Fibroblast of lung (primary cell): ENCODE results near the gene TENM4. TPM values are rescaled to one million over a fixed set of nuclear protein-coding genes. Genes with fewer than 3 reads are reported as not detected.

Source experiments
- DNase-seq, 2 donors: peaks; one replicate each; pipeline versions ENCODE4 v3.0.0 to v3.0.0-alpha.2; 2010; ENCODE audit warnings: low read depth in 2 of 2
- H2AFZ ChIP-seq: 2 replicates; pipeline ENCODE4 v1.5.1; 2012; ENCODE audit warnings: low read length, control low read depth, inconsistent platforms
- H3K27ac ChIP-seq: 2 replicates; pipeline ENCODE4 v1.5.1; 2011; ENCODE audit warnings: low read length, control low read depth; ENCODE audit not compliant: insufficient read depth
- H3K27me3 ChIP-seq: 2 replicates; pipeline ENCODE4 v1.5.1; 2011; ENCODE audit warnings: mild to moderate bottlenecking, low read length; ENCODE audit not compliant: control insufficient read depth, insufficient read depth
- H3K36me3 ChIP-seq: 2 replicates; pipeline ENCODE4 v1.5.1; 2011; ENCODE audit warnings: low read length; ENCODE audit not compliant: control insufficient read depth, insufficient read depth
- H3K4me1 ChIP-seq: 2 replicates; pipeline ENCODE4 v1.5.1; 2011; ENCODE audit warnings: low read length; ENCODE audit not compliant: control insufficient read depth, insufficient read depth; ENCODE audit errors: extremely low read depth
- H3K4me2 ChIP-seq: 2 replicates; pipeline ENCODE4 v1.5.1; 2011; ENCODE audit warnings: low read length, control low read depth; ENCODE audit not compliant: insufficient read depth; ENCODE audit errors: extremely low read depth
- H3K4me3 ChIP-seq, 4 experiments: fragments of 200-600 bp in 1 of 4; sonication (generic) in 1 of 4; replicated peaks in 1 of 4; 2 replicates each; pipeline ENCODE4 v1.5.1; 2011 to 2016; ENCODE audit warnings: low read length in 4 of 4, low read depth in 3 of 4, mild to moderate bottlenecking in 3 of 4, control low read depth in 2 of 4, inconsistent platforms in 1 of 4, mixed read lengths in 1 of 4; ENCODE audit not compliant: insufficient read depth in 1 of 4; ENCODE audit errors: control extremely low read depth in 1 of 4
- H3K79me2 ChIP-seq: 2 replicates; pipeline ENCODE4 v1.5.1; 2012; ENCODE audit warnings: mild to moderate bottlenecking, low read length, inconsistent platforms; ENCODE audit not compliant: control insufficient read depth, insufficient read depth
- H3K9ac ChIP-seq: 2 replicates; pipeline ENCODE4 v1.5.1; 2011; ENCODE audit warnings: mild to moderate bottlenecking, low read length, control low read depth; ENCODE audit not compliant: insufficient read depth
- H3K9me3 ChIP-seq: 2 replicates; pipeline ENCODE4 v1.5.1; 2012; ENCODE audit warnings: low read depth, low read length; ENCODE audit not compliant: control insufficient read depth, insufficient read depth
- H4K20me1 ChIP-seq: 2 replicates; pipeline ENCODE4 v1.5.1; 2011; ENCODE audit warnings: low read length; ENCODE audit not compliant: control insufficient read depth, insufficient read depth; ENCODE audit errors: extremely low read depth
- EZH2 ChIP-seq: IDR thresholded peaks from 2 replicates; pipeline ENCODE4 v1.5.1; 2012; ENCODE audit warnings: low read length, control low read depth, mild to moderate bottlenecking; ENCODE audit errors: missing control alignments
- polyA plus RNA-seq, 2 donors: library from polyadenylated mRNA; depleted of rRNA in 1 of 2; stranded (reverse) in 1 of 2; unstranded in 1 of 2; fragments of >200 nt; gene quantifications; 2 replicates each; pipeline ENCODE4 v1.2.1, GENCODE V29; 2011 to 2012; ENCODE audit warnings: missing spikeins in 1 of 2
- total RNA-seq: library from RNA; depleted of rRNA; stranded (reverse); fragments of >200 nt; gene quantifications from 2 replicates; pipeline ENCODE4 v1.2.1, GENCODE V29; 2014
- TF ChIP-seq, protein P1 (sequence below), 2 donors: IDR thresholded peaks in 1 of 2; conservative IDR thresholded peaks in 1 of 2; 1 replicate in 1 of 2; 2 replicates in 1 of 2; pipeline ENCODE4 v1.5.1; 2011 to 2012; ENCODE audit warnings: low read length in 2 of 2, control low read depth in 1 of 2, inconsistent platforms in 1 of 2, low read depth in 1 of 2, mild to moderate bottlenecking in 1 of 2

The TENM4 gene
- total and polyA plus RNA-seq, 2 donors (not counting 1 experiment from before 2014, with no cell fraction given): 4.6 to 48.4 TPM

DNA sequence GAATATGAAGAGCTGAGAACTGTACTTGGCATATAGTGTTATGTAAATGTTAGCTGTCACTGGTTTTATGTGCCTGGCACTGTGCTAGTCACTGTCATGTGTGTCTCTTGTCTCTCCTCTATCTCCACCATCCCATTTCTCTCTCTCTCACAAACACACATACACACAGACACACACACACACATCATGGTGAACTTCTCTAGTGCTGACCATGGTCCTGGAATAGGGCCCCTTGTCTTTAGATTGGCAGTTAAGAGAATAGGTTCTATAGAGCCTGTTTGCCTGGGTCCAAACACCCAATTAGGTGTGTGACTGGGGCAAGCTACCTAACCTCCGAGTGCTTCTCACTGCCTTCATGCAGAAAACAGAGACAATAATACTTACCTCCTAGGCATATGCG is 756.5 kb downstream of the TENM4 start:
- Histone ChIP-seq H3K4me1 (no peaks in the 10 kb centered on the region), H2AFZ (no peak overlapping the region), H3K79me2 (no peaks in the 10 kb centered on the region), H4K20me1 (no peaks in the 10 kb centered on the region), H3K36me3 (no peaks in the 10 kb centered on the region), H3K9me3 (no peaks in the 10 kb centered on the region), H3K27me3 (no peaks in the 10 kb centered on the region), H3K4me3 (no peak overlapping the region), H3K9ac (no peak overlapping the region), H3K27ac (no peak overlapping the region), H3K4me2 (no peak overlapping the region)
- DNase-seq: peak in 1 of 2 donors; percentile 15
- TF ChIP-seq, protein P1, sequence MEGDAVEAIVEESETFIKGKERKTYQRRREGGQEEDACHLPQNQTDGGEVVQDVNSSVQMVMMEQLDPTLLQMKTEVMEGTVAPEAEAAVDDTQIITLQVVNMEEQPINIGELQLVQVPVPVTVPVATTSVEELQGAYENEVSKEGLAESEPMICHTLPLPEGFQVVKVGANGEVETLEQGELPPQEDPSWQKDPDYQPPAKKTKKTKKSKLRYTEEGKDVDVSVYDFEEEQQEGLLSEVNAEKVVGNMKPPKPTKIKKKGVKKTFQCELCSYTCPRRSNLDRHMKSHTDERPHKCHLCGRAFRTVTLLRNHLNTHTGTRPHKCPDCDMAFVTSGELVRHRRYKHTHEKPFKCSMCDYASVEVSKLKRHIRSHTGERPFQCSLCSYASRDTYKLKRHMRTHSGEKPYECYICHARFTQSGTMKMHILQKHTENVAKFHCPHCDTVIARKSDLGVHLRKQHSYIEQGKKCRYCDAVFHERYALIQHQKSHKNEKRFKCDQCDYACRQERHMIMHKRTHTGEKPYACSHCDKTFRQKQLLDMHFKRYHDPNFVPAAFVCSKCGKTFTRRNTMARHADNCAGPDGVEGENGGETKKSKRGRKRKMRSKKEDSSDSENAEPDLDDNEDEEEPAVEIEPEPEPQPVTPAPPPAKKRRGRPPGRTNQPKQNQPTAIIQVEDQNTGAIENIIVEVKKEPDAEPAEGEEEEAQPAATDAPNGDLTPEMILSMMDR (conservative IDR thresholded peaks at IDR 0.05 in 1 of 2, IDR thresholded peaks at IDR 0.05 in 1 of 2; ENCODE audit: low read depth in 1 of 2, low read length in 2 of 2): no peak
- no peak for TF ChIP-seq EZH2

DNA sequence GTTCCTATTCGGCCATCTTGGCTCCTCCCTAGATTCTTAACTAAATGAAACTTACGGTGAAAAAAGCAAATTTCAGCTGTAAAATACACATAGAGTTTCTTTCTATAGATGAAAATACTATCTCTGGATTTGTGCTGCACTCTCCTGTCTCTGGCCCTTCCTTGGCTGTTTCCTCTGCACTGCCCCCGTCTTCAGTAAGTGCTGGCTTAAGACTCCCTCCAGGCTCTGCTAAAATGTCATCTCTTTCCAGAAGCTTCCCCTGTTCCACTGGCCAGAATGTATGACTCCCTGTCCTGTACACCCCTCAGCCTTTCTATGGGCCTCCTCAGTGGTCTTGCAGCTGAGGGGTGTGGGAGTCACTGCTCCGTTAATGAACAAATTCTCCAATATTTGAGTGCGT is 757.1 kb downstream of the TENM4 start:
- Histone ChIP-seq H3K9me3 (no peaks in the 10 kb centered on the region), H3K79me2 (no peaks in the 10 kb centered on the region), H3K4me2 (no peak overlapping the region), H3K27me3 (no peaks in the 10 kb centered on the region), H3K27ac (no peak overlapping the region), H3K4me3 (no peak overlapping the region), H4K20me1 (no peaks in the 10 kb centered on the region), H3K36me3 (no peaks in the 10 kb centered on the region), H3K9ac (no peak overlapping the region), H3K4me1 (no peaks in the 10 kb centered on the region), H2AFZ (no peak overlapping the region)
- DNase-seq: no peak
- no peak for TF ChIP-seq EZH2
- TF ChIP-seq, protein P1 (conservative IDR thresholded peaks at IDR 0.05 in 1 of 2, IDR thresholded peaks at IDR 0.05 in 1 of 2; ENCODE audit: low read depth in 1 of 2, low read length in 2 of 2): no peak

DNA sequence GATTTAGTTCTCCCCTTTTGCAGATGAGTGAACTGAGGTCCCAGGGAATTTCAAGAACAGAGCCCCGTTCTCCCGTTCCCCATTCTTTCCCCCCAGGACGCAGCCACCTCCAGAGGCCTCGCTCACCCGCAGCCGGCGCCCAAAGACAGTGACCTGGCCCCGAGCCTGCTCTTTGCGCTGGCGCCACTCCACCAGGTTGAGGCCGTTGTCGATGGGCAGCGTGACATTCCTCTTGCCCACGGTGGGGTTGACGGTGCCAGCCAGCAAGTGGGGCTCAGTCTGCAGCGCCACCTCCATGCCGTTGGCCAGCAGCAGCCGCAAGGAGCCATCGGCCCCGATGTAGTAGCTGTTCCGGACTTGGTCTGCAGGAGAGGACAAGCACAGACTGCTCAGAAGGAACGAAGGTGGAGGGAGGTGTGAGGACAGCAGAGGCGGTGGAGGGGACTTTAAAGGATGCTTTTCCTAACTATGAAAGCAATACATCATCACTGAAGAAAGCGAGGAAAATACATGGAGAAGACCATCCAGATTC is 764.7 kb downstream of the TENM4 start:
- H3K9me3 ChIP-seq: no peaks in the 10 kb centered on the region
- no peak for TF ChIP-seq EZH2
- TF ChIP-seq, protein P1 (conservative IDR thresholded peaks at IDR 0.05 in 1 of 2, IDR thresholded peaks at IDR 0.05 in 1 of 2; ENCODE audit: low read depth in 1 of 2, low read length in 2 of 2): no peak
- H4K20me1 ChIP-seq: no peaks in the 10 kb centered on the region
- no peak for DNase-seq
- H3K4me1 ChIP-seq: no peaks in the 10 kb centered on the region
- no peak overlapping the region for H3K9ac ChIP-seq
- H3K4me2 ChIP-seq: no peak overlapping the region
- H3K79me2 ChIP-seq: no peaks in the 10 kb centered on the region
- H3K27me3 ChIP-seq: no peaks in the 10 kb centered on the region
- no peak overlapping the region for H3K4me3 ChIP-seq
- no peak overlapping the region for H3K27ac ChIP-seq
- H2AFZ ChIP-seq: no peak overlapping the region
- H3K36me3 ChIP-seq: no peaks in the 10 kb centered on the region
